BE2C (cell line): Measurements from ENCODE around the gene KNOP1.

Experiments
- DNase-seq: peaks from one replicate; pipeline ENCODE4 v3.0.0-alpha.2; 2020
- H3K27me3 ChIP-seq: fragments of 250-450 bp; sonication (Bioruptor Pico); 2 replicates; pipeline ENCODE4 v1.5.1; 2020; ENCODE audit warnings: mild to moderate bottlenecking
- H3K36me3 ChIP-seq: fragments of 250-450 bp; sonication (Bioruptor Pico); 2 replicates; pipeline ENCODE4 v1.5.1; 2020; ENCODE audit warnings: mild to moderate bottlenecking
- H3K4me1 ChIP-seq: fragments of 250-450 bp; sonication (Bioruptor Pico); 2 replicates; pipeline ENCODE4 v1.5.1; 2020
- H3K4me3 ChIP-seq: 2 replicates; pipeline ENCODE4 v1.5.1; 2011; ENCODE audit warnings: low read depth, low read length
- H3K9me3 ChIP-seq: fragments of 250-450 bp; sonication (Bioruptor Pico); 2 replicates; pipeline ENCODE4 v1.5.1; 2020
- CTCF ChIP-seq: IDR thresholded peaks from 2 replicates; pipeline ENCODE4 v1.5.1; 2012; ENCODE audit warnings: mild to moderate bottlenecking, low read depth, low read length

KNOP1 gene

GRCh38 chr16:19691161-19691711 lies 26.8 kb downstream of the KNOP1 start:
- H3K4me3 ChIP-seq, result no peak overlapping the region
- TF ChIP-seq CTCF, result no peak
- no peaks in the 10 kb centered on the region for H3K9me3 ChIP-seq
- no peaks in the 10 kb centered on the region for H3K27me3 ChIP-seq
- DNase-seq, result no peak
- 0 out of 2 replicates have a peak, but pooled peaks cover 1% of the 10 kb centered on the region for H3K4me1 ChIP-seq
- peaks cover 17% of the 10 kb centered on the region for H3K36me3 ChIP-seq

GRCh38 chr16:19690196-19690595 lies 27.8 kb downstream of the KNOP1 start:
- Histone ChIP-seq H3K4me3 (no peak overlapping the region), H3K9me3 (no peaks in the 10 kb centered on the region), H3K27me3 (no peaks in the 10 kb centered on the region), H3K36me3 (peaks cover 16% of the 10 kb centered on the region), H3K4me1 (no peaks in the 10 kb centered on the region)
- TF ChIP-seq CTCF, result no peak
- no peak for DNase-seq

- peaks cover 21% of the 10 kb centered on the region for H3K36me3 ChIP-seq
- H3K4me3 ChIP-seq, result no peak overlapping the region
- H3K27me3 ChIP-seq, result no peaks in the 10 kb centered on the region
- TF ChIP-seq CTCF, result no peak
- H3K4me1 ChIP-seq, result no peaks in the 10 kb centered on the region
- no peaks in the 10 kb centered on the region for H3K9me3 ChIP-seq
- DNase-seq, result no peak
These were observed 28.7 kb downstream of the KNOP1 start for GRCh38 chr16:19689342-19689741.

- H3K4me3 ChIP-seq, result no peak overlapping the region
- H3K27me3 ChIP-seq, result no peaks in the 10 kb centered on the region
- no peaks in the 10 kb centered on the region for H3K9me3 ChIP-seq
- no peaks in the 10 kb centered on the region for H3K4me1 ChIP-seq
- no peak for DNase-seq
- H3K36me3 ChIP-seq, result peaks cover 25% of the 10 kb centered on the region
- TF ChIP-seq CTCF, result no peak
These were observed 29.5 kb downstream of the KNOP1 start for GRCh38 chr16:19688396-19689024.

- Histone ChIP-seq H3K36me3 (peaks cover 24% of the 10 kb centered on the region), H3K4me1 (no peaks in the 10 kb centered on the region), H3K27me3 (no peaks in the 10 kb centered on the region), H3K4me3 (no peak overlapping the region), H3K9me3 (no peaks in the 10 kb centered on the region)
- DNase-seq, result no peak
- TF ChIP-seq CTCF, result no peak
These were observed 30.7 kb downstream of the KNOP1 start for GRCh38 chr16:19687279-19687678.

- TF ChIP-seq CTCF, result no peak
- H3K36me3 ChIP-seq, result peaks cover 20% of the 10 kb centered on the region
- DNase-seq, result no peak
These were observed 32.9 kb downstream of the KNOP1 start for GRCh38 chr16:19685176-19685575.

More at GRCh38 chr16:19685176-19685575, 32.9 kb downstream of the KNOP1 start:
- no peaks in the 10 kb centered on the region for H3K9me3 ChIP-seq
- H3K4me1 ChIP-seq, result no peaks in the 10 kb centered on the region
- no peaks in the 10 kb centered on the region for H3K27me3 ChIP-seq
- H3K4me3 ChIP-seq, result no peak overlapping the region
